Stimulated activated CD8-positive, alpha-beta memory T cell treated with anti-CD3 and anti-CD28 coated beads, Interleukin-12 subunit alpha, Interleukin-12 subunit beta, amount 100 ng/mL, for 1 hour (primary cell): ENCODE measurements around the gene FGD4.

Experiments
- DNase-seq: peaks from one replicate; pipeline ENCODE4 v3.0.0-alpha.2; 2020; ENCODE audit warnings: low read depth

FGD4 gene

DNA sequence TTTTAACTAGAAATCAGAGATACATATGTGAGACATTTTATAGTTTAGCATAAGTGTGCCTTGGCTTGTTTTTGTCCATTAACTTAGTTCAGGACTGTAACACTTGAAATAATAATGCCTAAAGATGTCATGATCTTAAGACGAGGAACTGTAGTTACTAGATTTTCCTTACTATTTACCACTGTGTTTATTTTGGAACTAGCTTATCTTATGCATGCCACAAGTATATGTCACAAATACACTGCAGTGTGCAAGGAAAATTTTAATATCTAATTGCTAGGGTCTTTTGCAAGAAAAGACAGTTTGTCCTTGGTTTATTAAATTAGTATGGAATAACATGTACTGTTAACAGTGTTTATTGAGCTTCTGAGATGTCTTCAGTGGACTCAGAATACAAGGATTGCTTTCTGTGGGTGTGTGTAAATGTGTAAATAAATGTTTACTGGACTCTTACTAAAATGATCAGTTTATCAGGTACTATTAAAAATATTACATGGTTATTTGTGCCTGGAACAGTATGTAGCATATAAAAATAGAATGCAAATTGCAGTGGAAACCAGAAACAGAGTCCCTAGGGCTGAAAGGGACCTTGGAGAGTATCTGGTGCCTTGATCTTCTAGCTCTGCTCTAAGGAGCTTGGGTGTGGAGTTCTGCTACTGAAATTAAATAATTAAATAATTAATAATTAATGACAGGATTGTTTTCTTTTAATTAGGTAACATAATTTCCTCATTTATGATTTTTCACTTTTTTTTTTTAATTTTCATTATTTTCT, 58.1 kb downstream of the FGD4 start:
- no peak for DNase-seq

DNA sequence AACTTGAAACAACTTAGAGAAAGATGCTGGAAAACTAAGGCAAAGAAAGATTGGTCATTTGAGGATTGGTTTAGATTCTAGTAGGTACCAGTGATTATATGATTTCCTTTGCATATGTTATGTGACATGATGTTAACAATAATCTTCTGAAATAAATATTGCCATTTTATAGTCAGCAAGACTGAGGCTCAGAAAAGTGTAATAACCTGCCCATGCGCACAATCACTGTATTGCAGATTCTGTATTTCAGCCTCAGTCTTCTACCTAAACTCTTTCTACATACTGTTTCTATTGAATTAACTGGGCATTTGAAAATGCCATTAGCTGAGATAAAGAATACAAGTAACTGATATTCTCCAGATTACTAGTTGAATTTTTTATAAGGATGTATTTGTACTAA, 61.3 kb downstream of the FGD4 start:
- no peak for DNase-seq

GRCh38 chr12:32462908-32463307, 63.5 kb downstream of the FGD4 start:
- DNase-seq: no peak

GRCh38 chr12:32466187-32466586, 66.8 kb downstream of the FGD4 start:
- no peak for DNase-seq

- no peak for DNase-seq
These were observed 67.8 kb downstream of the FGD4 start for GRCh38 chr12:32466986-32467711.

- no peak for DNase-seq
These were observed 68.9 kb downstream of the FGD4 start for GRCh38 chr12:32467959-32468863.

DNA sequence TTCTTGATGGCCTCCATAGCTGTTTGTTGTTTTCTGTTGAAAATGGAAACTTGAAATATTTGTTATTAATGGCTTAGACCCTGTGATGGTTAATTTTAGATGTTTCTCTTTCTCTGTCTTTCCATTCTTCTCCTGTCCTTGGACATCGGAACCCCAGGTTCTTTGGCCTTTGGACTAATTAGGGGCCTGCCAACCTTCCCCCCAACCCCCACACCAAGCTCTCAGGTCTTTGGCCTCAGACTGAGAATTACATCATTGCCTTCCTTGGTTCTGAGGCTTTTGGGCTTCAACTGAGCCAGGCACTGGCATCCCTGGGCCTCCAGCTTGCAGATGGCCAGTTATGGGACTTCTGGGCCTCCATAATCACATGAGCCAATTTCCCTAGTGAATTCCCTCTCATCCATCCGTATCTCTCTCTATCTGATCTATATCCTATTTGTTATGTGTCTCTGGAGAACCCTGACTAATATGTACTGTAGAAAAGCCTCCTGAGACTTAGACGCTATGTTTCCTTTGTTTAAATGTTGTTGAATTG, 71.6 kb downstream of the FGD4 start:
- DNase-seq: no peak

DNA sequence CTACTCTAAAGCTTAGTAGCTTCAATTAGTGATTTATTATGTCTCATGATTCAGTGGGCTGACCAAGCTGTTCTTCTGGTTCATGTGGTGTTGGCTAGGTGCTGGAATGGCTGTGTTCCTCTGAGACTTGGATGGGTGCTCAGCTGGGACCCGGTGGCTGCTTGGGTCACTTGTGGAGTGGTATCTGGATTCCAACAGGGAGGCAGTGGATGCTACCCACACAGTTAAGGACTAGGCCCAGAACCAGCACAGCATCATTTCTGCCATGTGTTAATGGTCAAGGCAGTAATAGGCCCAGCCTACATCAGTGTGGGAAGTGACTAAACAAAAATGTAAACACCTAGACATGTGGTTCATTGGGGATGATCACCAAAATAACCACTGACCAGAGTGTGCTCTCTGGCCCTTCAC, 72.2 kb downstream of the FGD4 start:
- DNase-seq: no peak

DNA sequence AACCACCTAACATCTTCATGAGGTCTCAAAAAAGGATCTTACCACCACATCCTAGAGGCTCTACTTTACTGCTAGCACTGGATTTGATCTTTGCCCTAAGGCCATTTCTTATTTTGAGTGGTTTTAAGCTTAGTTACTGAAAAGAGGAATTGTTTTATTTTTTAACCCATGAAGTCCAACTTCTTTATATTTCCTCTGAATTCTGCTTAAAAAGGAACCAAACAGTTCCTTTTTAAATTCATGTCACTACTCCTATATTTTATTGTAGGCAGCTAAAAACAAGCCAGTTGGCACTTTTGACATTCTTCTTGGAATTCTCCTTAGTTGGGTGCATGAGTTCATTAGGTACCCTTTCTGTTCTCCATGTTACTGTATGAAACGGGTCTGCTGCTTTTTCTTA, 76.4 kb downstream of the FGD4 start:
- DNase-seq: no peak

DNA sequence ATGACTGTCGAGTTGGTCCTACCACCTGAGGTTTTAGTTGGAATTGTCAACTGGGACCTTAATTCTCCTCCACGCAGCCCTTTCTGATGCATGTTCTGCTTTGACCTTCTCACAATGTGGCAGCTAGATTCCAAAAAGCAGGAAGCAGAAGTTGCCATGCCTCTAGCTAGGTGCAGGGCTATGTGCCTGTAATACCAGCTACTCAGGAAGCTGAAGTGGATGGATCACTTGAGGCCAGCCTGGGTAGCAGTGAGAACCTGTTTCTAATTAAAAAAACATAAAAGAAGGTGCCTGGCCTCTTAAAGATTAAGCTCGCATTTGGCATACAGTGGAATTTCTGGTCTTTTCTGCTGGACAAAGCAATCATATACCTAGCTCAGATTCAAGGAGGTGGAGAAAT, 77.1 kb downstream of the FGD4 start:
- no peak for DNase-seq

- no peak for DNase-seq
These were observed 78.4 kb downstream of the FGD4 start for GRCh38 chr12:32477714-32478113.

DNA sequence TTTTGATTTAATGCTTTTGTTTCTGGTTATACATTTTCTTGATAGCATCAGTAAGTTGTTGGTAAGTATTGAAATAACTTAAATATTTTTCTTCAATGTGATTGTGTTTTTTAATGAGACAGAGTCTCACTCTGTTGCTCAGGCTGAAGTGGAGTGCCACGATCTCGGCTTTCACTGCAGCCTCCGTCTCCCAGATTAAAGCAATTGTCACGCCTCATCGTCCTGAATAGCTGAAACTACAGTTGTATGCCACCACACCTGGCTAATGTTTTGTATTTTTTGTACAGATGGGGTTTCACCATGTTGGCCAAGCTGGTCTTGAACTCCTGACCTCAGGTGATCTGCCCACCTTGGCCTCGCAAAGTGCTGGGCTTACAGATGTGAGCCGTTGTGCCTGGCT, 78.8 kb downstream of the FGD4 start:
- no peak for DNase-seq

GRCh38 chr12:32478858-32479725, 79.7 kb downstream of the FGD4 start:
- no peak for DNase-seq

DNA sequence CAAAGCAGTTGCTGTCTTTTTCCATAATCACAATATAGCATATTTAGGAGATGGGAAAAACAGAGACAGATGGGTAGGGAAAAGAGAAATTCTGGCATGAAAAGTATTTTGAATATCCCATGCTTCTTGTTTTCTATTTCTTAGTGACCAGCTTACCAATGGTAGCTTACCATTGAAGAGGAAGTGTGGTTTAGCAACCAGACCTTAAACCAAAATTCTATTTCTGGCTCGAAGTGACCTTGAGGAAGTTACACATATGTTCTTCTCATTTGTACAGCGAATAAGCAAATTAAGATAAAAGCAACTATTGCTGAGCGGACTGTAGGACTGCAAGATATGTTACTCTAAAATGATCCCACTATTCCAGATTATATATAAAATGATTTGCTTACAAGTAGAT, 82.9 kb downstream of the FGD4 start:
- DNase-seq: no peak

DNA sequence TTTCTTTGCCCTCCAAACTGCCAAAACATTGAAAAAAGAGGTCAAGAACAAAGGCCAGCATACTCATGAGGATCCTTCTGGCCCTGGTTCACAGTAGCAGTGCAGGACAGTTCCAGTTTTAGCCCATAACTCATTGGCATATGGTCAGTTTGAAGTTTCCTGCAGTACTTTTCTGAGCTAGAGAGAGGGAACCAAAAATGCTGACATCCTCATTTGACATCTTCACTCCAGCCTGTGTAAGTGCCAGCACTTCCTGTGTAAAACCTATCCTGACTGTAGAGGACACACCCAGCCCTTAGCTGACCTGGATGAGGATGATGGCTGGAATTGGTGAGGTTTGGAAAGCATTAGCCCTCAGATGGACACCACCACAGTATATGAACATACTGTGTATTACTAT, 84.1 kb downstream of the FGD4 start:
- DNase-seq: no peak

DNA sequence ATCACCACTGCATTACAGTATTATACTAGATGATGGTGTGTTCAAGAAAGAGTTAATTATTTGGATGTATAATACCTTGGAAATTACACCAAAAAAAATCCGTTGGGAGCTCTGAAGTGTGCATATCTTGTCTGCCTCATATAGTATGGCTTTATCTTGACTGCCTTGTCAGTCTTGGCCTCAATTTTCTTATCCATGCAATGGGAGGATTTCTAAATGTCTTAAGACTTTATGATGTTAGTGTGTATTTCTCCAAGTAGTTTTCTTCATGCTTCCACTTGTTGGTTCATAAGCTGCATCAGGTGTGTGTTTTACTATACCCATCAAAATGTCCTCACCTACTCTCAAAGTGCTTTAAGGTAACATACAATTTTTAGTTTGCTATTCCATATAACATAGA, 84.6 kb downstream of the FGD4 start:
- no peak for DNase-seq

- DNase-seq: no peak
These were observed 86.8 kb downstream of the FGD4 start for GRCh38 chr12:32486158-32486557.

GRCh38 chr12:32488132-32488531, 88.8 kb downstream of the FGD4 start:
- DNase-seq: no peak

DNA sequence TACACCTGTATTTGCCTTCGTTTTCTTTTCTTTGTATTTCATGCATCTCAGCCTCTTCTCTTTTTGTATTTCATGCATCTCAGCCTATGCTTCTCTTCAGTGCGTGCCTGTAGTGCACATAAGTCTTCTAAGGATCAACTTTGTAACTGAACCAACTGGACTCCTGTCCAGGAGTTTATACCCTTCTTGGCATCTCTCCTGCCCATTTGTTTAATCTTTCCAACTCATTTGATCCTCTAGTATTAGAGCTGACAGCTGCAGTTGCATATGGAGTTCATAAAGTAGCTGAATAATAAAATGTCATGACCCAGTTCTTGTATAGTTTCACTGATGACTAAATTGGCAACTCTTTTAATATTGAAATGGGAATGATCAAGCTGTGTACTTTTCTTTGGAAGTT, 89.7 kb downstream of the FGD4 start:
- no peak for DNase-seq

GRCh38 chr12:32490801-32491200, 91.4 kb downstream of the FGD4 start:
- no peak for DNase-seq

DNA sequence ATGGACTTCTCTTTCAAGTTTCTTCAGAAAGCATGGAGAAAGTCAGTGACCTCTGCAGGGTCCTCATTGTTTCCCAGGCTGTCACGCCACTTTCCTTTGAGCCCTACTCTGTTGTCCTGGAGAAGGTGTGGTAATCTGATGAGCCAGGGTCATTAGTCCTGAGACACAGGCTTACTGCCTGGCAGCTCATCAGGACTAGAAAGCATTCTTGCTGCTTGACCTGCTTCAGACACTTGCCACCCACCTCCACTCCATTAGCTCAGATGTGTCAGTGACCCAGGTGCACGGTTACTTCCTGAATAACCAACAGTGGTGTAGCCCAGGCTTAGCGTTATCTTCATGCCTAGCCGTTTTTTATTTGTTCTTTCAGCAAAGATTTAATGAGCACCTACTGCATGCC, 93.9 kb downstream of the FGD4 start:
- DNase-seq: no peak
